ENCODE results near the gene ALDH1L2.

ALDH1L2 gene

GRCh38 chr12:105083031-105083430 lies 1.2 kb downstream of the ALDH1L2 start:
- no peak for DNase-seq

- no peak for DNase-seq
Observed at GRCh38 chr12:105078712-105079570, 5.3 kb downstream of the ALDH1L2 start.

GRCh38 chr12:105077435-105077834 lies 6.8 kb downstream of the ALDH1L2 start:
- no peak for DNase-seq

- no peak for DNase-seq
Observed at GRCh38 chr12:105076913-105077312, 7.3 kb downstream of the ALDH1L2 start.

- no peak for DNase-seq
Observed at GRCh38 chr12:105076098-105076497, 8.2 kb downstream of the ALDH1L2 start.

GRCh38 chr12:105072888-105073488 lies 11.3 kb downstream of the ALDH1L2 start:
- no peak for DNase-seq

- DNase-seq = no peak
Observed at GRCh38 chr12:105071981-105072380, 12.3 kb downstream of the ALDH1L2 start.

- DNase-seq = no peak
Observed at GRCh38 chr12:105069936-105070702, 14.1 kb downstream of the ALDH1L2 start.

GRCh38 chr12:105067511-105068031 lies 16.7 kb downstream of the ALDH1L2 start:
- no peak for DNase-seq

GRCh38 chr12:105064564-105065178 lies 19.6 kb downstream of the ALDH1L2 start:
- DNase-seq = no peak

GRCh38 chr12:105060715-105061378 lies 23.4 kb downstream of the ALDH1L2 start:
- no peak for DNase-seq

GRCh38 chr12:105057174-105057573 lies 27.1 kb downstream of the ALDH1L2 start:
- no peak for DNase-seq

GRCh38 chr12:105053116-105053572 lies 31.1 kb downstream of the ALDH1L2 start:
- peak; percentile 82 for DNase-seq

GRCh38 chr12:105051981-105052380 lies 32.3 kb downstream of the ALDH1L2 start:
- no peak for DNase-seq

- no peak for DNase-seq
Observed at GRCh38 chr12:105048315-105048714, 35.9 kb downstream of the ALDH1L2 start.

- no peak for DNase-seq
Observed at GRCh38 chr12:105047308-105047707, 37.0 kb downstream of the ALDH1L2 start.

GRCh38 chr12:105041186-105041585 lies 43.1 kb downstream of the ALDH1L2 start:
- no peak for DNase-seq

GRCh38 chr12:105040476-105040875 lies 43.8 kb downstream of the ALDH1L2 start:
- DNase-seq = no peak

- no peak for DNase-seq
Observed at GRCh38 chr12:105036937-105037649, 47.2 kb downstream of the ALDH1L2 start.

GRCh38 chr12:105033851-105034250 lies 50.4 kb downstream of the ALDH1L2 start:
- DNase-seq = no peak

- no peak for DNase-seq
Observed at GRCh38 chr12:105032703-105033357, 51.4 kb downstream of the ALDH1L2 start.

Data from right forelimb (tissue), 1 donor.